ENCODE measurements around the gene C3orf18. TPM values are rescaled to one million over a fixed set of nuclear protein-coding genes. Genes with fewer than 3 reads are reported as not detected.

Gene C3orf18
- polyA plus RNA-seq, 1 donor from 2014 or later = 39.9 TPM

Other genes with a start within 250 kb of the C3orf18 start
- 116 and 138 TPM in 2 replicates for gene HYAL2, start 245.0 kb downstream of the C3orf18 start, polyA plus RNA-seq
- 88.8 and 106 TPM in 2 replicates for gene TUSC2, start 239.5 kb downstream of the C3orf18 start, polyA plus RNA-seq
- 51.4 and 54.0 TPM in 2 replicates for gene RASSF1, start 226.9 kb downstream of the C3orf18 start, polyA plus RNA-seq
- gene ZMYND10, start 222.0 kb downstream of the C3orf18 start, polyA plus RNA-seq = 5.0 and 5.2 TPM in 2 replicates
- 118 and 128 TPM in 2 replicates for gene NPRL2, start 217.0 kb downstream of the C3orf18 start, polyA plus RNA-seq
- gene CYB561D2, start 216.9 kb downstream of the C3orf18 start, polyA plus RNA-seq = 21.2 and 28.9 TPM in 2 replicates
- 17.8 and 24.7 TPM in 2 replicates for gene TMEM115, start 208.2 kb downstream of the C3orf18 start, polyA plus RNA-seq
- gene CACNA2D2, start 64.1 kb downstream of the C3orf18 start, polyA plus RNA-seq = 7.8 and 11.4 TPM in 2 replicates
- gene HEMK1, start 1.8 kb upstream of the C3orf18 start, polyA plus RNA-seq = 24.4 and 36.8 TPM in 2 replicates
- not detected in 2 replicates for gene CISH, start 44.0 kb upstream of the C3orf18 start, polyA plus RNA-seq
- 4.3 and 6.6 TPM in 2 replicates for gene MAPKAPK3, start 49.4 kb upstream of the C3orf18 start, polyA plus RNA-seq
- gene DOCK3, start 107.2 kb upstream of the C3orf18 start, polyA plus RNA-seq = 15.6 and 18.7 TPM in 2 replicates

Measured in neural cell (in vitro differentiated cells).